Pancreas (tissue), 10 donors: ENCODE results near the gene C2CD3. TPM values are rescaled to one million over a fixed set of nuclear protein-coding genes. Genes with fewer than 3 reads are reported as not detected.

Source experiments
- ATAC-seq, 4 donors: fragments of 200-7000 bp; cut with Tn5 transposase; one replicate each; pipeline versions ENCODE4 v1.8.0 to v1.9.1; 2020; ENCODE audit warnings: mild to moderate bottlenecking in 4 of 4, moderate library complexity in 4 of 4
- DNase-seq, 6 donors: peaks; one replicate each; pipeline ENCODE4 v3.0.0-alpha.2; 2020
- FAIRE-seq: peaks from 2 replicates; lab custom pipeline; 2012; peaks lifted over from hg19 to GRCh38; lab: Jason Lieb, UNC
- H3K27ac ChIP-seq, 4 donors: fragments of 200-600 bp; sonication (generic); 1 replicate in 3 of 4; 2 replicates in 1 of 4; pipeline versions ENCODE4 v1.5.0 to v1.8.0; 2020
- H3K27me3 ChIP-seq, 4 donors: fragments of 200-600 bp; one replicate each; pipeline ENCODE4 v1.8.0; 2021
- H3K36me3 ChIP-seq, 3 donors: fragments of 200-600 bp; sonication (generic) in 1 of 3; one replicate each; pipeline versions ENCODE4 v1.5.0 to v1.8.0; 2020 to 2021
- H3K4me1 ChIP-seq, 3 donors: fragments of 200-600 bp; one replicate each; pipeline ENCODE4 v1.8.0; 2021
- H3K4me3 ChIP-seq, 4 donors: fragments of 200-600 bp; sonication (generic) in 2 of 4; one replicate each; pipeline versions ENCODE4 v1.5.0 to v1.8.0; 2020 to 2021
- H3K9me3 ChIP-seq, 4 donors: fragments of 200-600 bp; one replicate each; pipeline ENCODE4 v1.8.0; 2021
- WGBS, 2 donors: extraction: QIAGEN DNeasy Blood & Tissue Kit; methylation state at CpG; one replicate each; pipeline ENCODE4 v1.1.7; 2013; 5-methylcytosine and 5-hydroxymethylcytosine counted together
- intact Hi-C, 3 donors: fragments of 100-400 bp; cut with DNase I; formaldehyde crosslinking; loops; one replicate each; pipeline versions ENCODE4 v1.11.1 to v1.14.2; 2022
- polyA plus RNA-seq, 2 donors: library from polyadenylated mRNA; stranded (reverse); fragments of 200-250 nt; gene quantifications; one replicate each; pipeline ENCODE4 v1.2.3, GENCODE V29; 2013
- total RNA-seq, 6 donors: library from RNA; stranded (reverse); fragmentation: NEBNext Ultra II Directional in 4 of 6; extraction: Animal tissue kit (Norgen Biotek cat#: 25700) in 4 of 6; gene quantifications; one replicate each; pipeline versions ENCODE4 v1.2.1 to v1.2.4, GENCODE V29; 2021 to 2023
- TF ChIP-seq, protein P1 (sequence below), 4 donors: fragments of 200-600 bp; sonication (generic) in 3 of 4; IDR thresholded peaks; one replicate each; pipeline versions ENCODE4 v1.5.0 to v1.8.0; 2021; ENCODE audit warnings: antibody characterized with exemption in 4 of 4
- donor health status: healthy with polysubstance abuse.
- donor health status: DM: no; HTN: no; CAD: no; lungs with moderate emphysema.
- donor health status: DM: no; HTN: no; CAD: no.
- donor health status: control.
- donor health status: control.
- donor health status: Bipolar disorder and iron deficiency.
- donor health status: DM: yes; HTN: yes; CAD: no.
- donor health status: DM: no; HTN: no; CAD: no.
- donor health status: DM: no; HTN: no; CAD: no.
- donor health status: DM: yes; HTN: yes; CAD: no.

C2CD3 gene
- total and polyA plus RNA-seq, 8 donors: 7.0 to 14.8 (median 8.7) TPM

DNA sequence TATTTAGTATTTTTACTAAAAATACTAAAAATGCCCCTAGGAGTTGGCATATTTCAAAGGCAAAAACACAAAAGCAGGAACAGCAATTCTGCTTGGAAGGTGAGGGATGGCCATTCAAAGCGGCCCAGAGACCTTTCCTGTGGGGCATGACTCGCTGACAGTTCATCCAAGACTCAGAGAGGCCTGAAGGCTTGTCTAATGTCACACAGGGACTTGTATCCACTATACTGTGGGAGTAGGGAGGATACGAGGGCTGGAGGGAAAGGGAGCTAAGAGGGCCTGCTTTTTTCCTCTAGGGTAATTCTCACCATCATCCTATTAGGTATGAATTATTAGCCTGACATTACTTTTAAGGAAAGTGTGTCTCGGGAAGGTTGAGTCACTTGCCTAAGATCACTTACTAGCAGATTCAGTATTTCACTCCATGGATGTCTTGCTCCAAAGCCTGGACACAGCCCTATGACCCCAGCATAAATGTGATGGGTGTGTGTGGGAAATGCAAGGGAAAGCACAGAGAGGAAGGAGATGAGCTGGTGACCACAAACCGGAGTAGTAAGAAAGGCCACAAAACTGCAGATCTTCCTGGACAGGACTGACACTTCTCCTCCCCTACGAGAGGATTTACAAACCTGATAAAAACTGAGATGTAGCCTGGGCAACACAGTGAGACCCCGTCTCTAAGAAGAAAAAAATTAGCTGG, 145.2 kb downstream of the C2CD3 start:
- no peak for DNase-seq
- TF ChIP-seq, protein P1, sequence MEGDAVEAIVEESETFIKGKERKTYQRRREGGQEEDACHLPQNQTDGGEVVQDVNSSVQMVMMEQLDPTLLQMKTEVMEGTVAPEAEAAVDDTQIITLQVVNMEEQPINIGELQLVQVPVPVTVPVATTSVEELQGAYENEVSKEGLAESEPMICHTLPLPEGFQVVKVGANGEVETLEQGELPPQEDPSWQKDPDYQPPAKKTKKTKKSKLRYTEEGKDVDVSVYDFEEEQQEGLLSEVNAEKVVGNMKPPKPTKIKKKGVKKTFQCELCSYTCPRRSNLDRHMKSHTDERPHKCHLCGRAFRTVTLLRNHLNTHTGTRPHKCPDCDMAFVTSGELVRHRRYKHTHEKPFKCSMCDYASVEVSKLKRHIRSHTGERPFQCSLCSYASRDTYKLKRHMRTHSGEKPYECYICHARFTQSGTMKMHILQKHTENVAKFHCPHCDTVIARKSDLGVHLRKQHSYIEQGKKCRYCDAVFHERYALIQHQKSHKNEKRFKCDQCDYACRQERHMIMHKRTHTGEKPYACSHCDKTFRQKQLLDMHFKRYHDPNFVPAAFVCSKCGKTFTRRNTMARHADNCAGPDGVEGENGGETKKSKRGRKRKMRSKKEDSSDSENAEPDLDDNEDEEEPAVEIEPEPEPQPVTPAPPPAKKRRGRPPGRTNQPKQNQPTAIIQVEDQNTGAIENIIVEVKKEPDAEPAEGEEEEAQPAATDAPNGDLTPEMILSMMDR (IDR thresholded peaks at IDR 0.05): no peak
- H3K4me1 ChIP-seq: no peaks in the 10 kb centered on the region
- no peaks in the 10 kb centered on the region for H3K27me3 ChIP-seq
- FAIRE-seq: no peak
- H3K36me3 ChIP-seq: no peaks in the 10 kb centered on the region
- peak in 2 of 4 donors; percentile 36 to 43 for ATAC-seq
- intact Hi-C loops: no loop called here
- WGBS, 2 donors: 92 to 97% methylated on average over 7 of the region's 7 CpGs
- H3K4me3 ChIP-seq: no peak overlapping the region
- H3K9me3 ChIP-seq: no peaks in the 10 kb centered on the region
- H3K27ac ChIP-seq: no peak overlapping the region

DNA sequence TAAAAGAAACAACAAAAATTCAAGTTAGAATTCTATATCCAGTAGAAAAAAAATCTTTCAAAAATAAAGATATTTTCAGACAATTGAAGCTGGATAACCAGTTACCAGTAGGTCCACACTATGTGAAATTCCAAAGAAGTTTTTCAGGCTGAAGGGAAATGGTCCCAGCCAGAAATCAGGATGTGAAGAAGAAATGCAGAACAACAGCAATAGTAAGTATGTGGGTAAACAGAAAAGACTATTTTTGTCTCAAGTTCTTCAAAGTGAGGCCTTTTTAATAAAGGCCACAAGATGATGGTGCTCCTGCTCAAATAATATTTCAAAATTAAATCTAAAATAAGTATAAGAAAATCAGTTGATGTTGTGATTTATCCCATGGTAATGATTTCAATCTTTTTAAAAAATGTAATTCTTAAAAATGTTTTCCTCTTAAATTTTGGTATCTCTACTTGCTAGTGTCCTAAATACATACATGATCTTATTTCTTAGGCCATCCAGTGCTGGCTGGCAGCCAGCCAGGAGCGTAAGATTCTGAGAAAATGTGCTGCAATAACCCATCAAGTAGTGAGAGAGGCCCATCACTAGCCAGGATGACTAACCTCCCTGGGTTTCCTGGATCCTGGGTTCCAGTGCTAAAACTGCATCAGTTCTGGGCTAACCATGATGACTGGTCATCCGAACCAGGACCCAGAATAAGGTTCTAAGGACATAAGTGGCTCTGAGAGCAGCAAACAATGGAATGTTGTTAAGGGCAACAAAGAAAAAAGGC, 146.4 kb downstream of the C2CD3 start:
- Histone ChIP-seq H3K27ac (no peak overlapping the region), H3K4me1 (peaks cover 2 to 5% (median 4%) of the 10 kb centered on the region in 3 donors), H3K36me3 (no peaks in the 10 kb centered on the region), H3K4me3 (no peak overlapping the region), H3K9me3 (no peaks in the 10 kb centered on the region), H3K27me3 (no peaks in the 10 kb centered on the region)
- DNase-seq (no peak), ATAC-seq (peak in 2 of 4 donors; percentile 17 to 19), FAIRE-seq (no peak)
- intact Hi-C loops: no loop called here
- 74 to 77% methylated on average over 2 of the region's 2 CpGs for WGBS, 2 donors
- TF ChIP-seq, protein P1 (IDR thresholded peaks at IDR 0.05): no peak

DNA sequence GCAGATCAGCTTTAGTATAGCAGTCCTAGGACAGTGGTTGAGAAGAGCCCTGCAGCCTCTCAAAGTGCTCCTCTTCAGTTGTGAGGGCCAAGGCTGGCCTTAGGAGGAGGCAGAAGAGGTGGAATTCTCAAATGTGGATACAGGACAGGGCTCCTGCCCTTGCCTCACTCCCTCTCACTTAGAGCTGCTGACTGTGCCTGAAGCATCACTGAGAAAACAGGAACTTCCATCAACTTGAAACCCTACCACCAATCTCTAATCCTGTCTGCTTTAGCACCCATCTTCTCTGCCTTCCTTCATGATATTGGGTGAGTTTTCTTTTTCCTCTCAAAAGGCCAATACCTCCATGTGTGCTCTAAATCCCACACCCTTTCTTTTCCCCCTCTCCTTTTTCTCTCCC, 147.5 kb downstream of the C2CD3 start:
- DNase-seq (no peak), ATAC-seq (no peak), FAIRE-seq (no peak)
- no peaks in the 10 kb centered on the region for H3K36me3 ChIP-seq
- H3K27me3 ChIP-seq: no peaks in the 10 kb centered on the region
- peak overlapping the region in 1 of 4 donors; percentile 23 for H3K27ac ChIP-seq
- intact Hi-C loops: no loop called here
- no peak overlapping the region for H3K4me3 ChIP-seq
- H3K4me1 ChIP-seq: peaks cover 11 to 17% (median 15%) of the 10 kb centered on the region in 3 donors
- TF ChIP-seq, protein P1 (IDR thresholded peaks at IDR 0.05): no peak
- H3K9me3 ChIP-seq: no peaks in the 10 kb centered on the region

DNA sequence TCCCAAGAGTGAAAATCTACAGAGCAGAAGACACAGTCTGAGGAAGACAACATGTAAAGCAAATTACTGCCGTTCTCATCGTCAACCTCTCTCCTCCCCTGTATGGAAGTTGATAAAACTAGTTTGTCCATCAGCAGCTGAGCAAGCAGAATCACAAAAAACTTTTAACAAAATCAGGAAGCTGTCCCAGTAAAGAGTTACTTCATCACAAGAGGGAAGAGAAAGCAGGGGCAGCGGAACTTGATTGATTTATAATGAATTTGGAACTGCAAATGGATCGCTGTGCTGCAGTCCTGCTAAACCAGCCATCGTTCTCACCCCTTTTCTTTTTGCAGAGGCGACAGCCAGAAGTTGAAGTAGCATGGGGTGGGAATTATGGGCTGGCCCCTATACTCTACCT, 148.3 kb downstream of the C2CD3 start:
- Histone ChIP-seq H3K27me3 (no peaks in the 10 kb centered on the region), H3K36me3 (no peaks in the 10 kb centered on the region), H3K27ac (peak overlapping the region in 1 of 4 donors; percentile 23), H3K9me3 (no peaks in the 10 kb centered on the region), H3K4me1 (peaks cover 11 to 21% (median 20%) of the 10 kb centered on the region in 3 donors), H3K4me3 (no peak overlapping the region)
- TF ChIP-seq, protein P1 (IDR thresholded peaks at IDR 0.05): no peak
- DNase-seq: no peak
- no peak for FAIRE-seq
- WGBS, 2 donors: 88 to 92% methylated on average over 6 of the region's 6 CpGs
- ATAC-seq: no peak
- intact Hi-C loops: no loop called here
